ENCODE measurements around the gene SMURF2. TPM values are rescaled to one million over a fixed set of nuclear protein-coding genes. Genes with fewer than 3 reads are reported as not detected.

SMURF2 gene
- polyA plus RNA-seq, 2 of the 4 experiments (the other 2 are of a cell fraction): 16.7 to 26.3 TPM

- TF ChIP-seq PBX3 (IDR thresholded peaks at IDR 0.05): peak; percentile 94
- TF ChIP-seq MAZ (IDR thresholded peaks at IDR 0.05; ENCODE audit: borderline replicate concordance, low read depth, low read length): no peak
- no peak for TF ChIP-seq ZSCAN20 (CRISPR knock-in tag; IDR thresholded peaks at IDR 0.05)
- TF ChIP-seq KDM5A (IDR thresholded peaks at IDR 0.05): peak; percentile 76
- TF ChIP-seq TFCP2L1 (CRISPR knock-in tag; IDR thresholded peaks at IDR 0.05): no peak
- peak; percentile 96 for TF ChIP-seq E2F6 (IDR thresholded peaks at IDR 0.05; ENCODE audit: borderline replicate concordance, low read depth)
- TF ChIP-seq POLR2A (IDR thresholded peaks at IDR 0.05; ENCODE audit: low read length): peak; percentile 70
- TF ChIP-seq NPAS2 (CRISPR knock-in tag; IDR thresholded peaks at IDR 0.05; ENCODE audit: borderline replicate concordance): peak; percentile 93
- peak; percentile 44; the same call in 1 of the 2 replicates for TF ChIP-seq TP53 (CRISPR knock-in tag; IDR thresholded peaks at IDR 0.05)
Observed at GRCh38 chr17:64506576-64507412, 155.3 kb downstream of the SMURF2 start, which contains the start of gene CEP95 (continued).

- no peak for FAIRE-seq
- ChIA-PET CTCF (interaction anchor here (0.6 to 4.9 kb wide), 15 partner anchors 10 to 203 kb away, joined by 3 to 42 read pairs (median 4); partner anchors contain the start of gene POLG2), POLR2A (interaction anchor here (0.6 to 4.2 kb wide), 37 partner anchors 9 to 663 kb away, joined by 3 to 132 read pairs (median 5); partner anchors contain the start of genes MILR1, POLG2 and SMURF2)
- Histone ChIP-seq H3K4me2 (peak within 1 kb of the TSS; percentile 94), H3K4me3 (peak within 1 kb of the TSS; percentile 91), H3K9me3 (no peaks in the 10 kb centered on the region), H3K4me1 (peaks cover 40% of the 10 kb centered on the region), H3K27ac (peak within 1 kb of the TSS; percentile 96 to 97)
- peak; percentile 97 to 99 for DNase-seq (ENCODE audit: low read depth in 1 of 2, low spot score in 1 of 2)
- under 1% methylated on average over 30 of the region's 31 CpGs for WGBS (ENCODE audit: missing lambda C conversion rate)
- ATAC-seq: peak; percentile 70 to 76
- no peak for TF ChIP-seq HEYL (CRISPR knock-in tag; IDR thresholded peaks at IDR 0.05)
- no peak for TF ChIP-seq ZFP36 (IDR thresholded peaks at IDR 0.05; ENCODE audit: borderline replicate concordance, partially characterized antibody)
- peak; percentile 100 for TF ChIP-seq POLR2A (IDR thresholded peaks at IDR 0.05; ENCODE audit: low read length)
- no peak for TF ChIP-seq RFX5 (IDR thresholded peaks at IDR 0.05)
- TF ChIP-seq FOSL2 (IDR thresholded peaks at IDR 0.05): no peak
- peak; percentile 37; the same call in 1 of the 2 replicates for TF ChIP-seq FOSL2 (CRISPR knock-in tag; IDR thresholded peaks at IDR 0.05)
- TF ChIP-seq, protein P1, sequence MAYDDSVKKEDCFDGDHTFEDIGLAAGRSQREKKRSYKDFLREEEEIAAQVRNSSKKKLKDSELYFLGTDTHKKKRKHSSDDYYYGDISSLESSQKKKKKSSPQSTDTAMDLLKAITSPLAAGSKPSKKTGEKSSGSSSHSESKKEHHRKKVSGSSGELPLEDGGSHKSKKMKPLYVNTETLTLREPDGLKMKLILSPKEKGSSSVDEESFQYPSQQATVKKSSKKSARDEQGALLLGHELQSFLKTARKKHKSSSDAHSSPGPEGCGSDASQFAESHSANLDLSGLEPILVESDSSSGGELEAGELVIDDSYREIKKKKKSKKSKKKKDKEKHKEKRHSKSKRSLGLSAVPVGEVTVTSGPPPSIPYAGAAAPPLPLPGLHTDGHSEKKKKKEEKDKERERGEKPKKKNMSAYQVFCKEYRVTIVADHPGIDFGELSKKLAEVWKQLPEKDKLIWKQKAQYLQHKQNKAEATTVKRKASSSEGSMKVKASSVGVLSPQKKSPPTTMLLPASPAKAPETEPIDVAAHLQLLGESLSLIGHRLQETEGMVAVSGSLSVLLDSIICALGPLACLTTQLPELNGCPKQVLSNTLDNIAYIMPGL (CRISPR knock-in tag; IDR thresholded peaks at IDR 0.05; ENCODE audit: borderline replicate concordance): no peak
- peak; percentile 94 to 98 for TF ChIP-seq JUN (IDR thresholded peaks at IDR 0.05)
- TF ChIP-seq TFCP2L1 (CRISPR knock-in tag; IDR thresholded peaks at IDR 0.05): peak; percentile 87; the same call in 1 of the 2 replicates
- 0 out of 2 replicates have a peak, but pooled peaks have one; percentile 32 for TF ChIP-seq HOXB5 (CRISPR knock-in tag; IDR thresholded peaks at IDR 0.05)
- no peak for TF ChIP-seq ESRRA (IDR thresholded peaks at IDR 0.05; ENCODE audit: borderline replicate concordance, low read length)
- TF ChIP-seq, protein P2, sequence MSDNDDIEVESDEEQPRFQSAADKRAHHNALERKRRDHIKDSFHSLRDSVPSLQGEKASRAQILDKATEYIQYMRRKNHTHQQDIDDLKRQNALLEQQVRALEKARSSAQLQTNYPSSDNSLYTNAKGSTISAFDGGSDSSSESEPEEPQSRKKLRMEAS (IDR thresholded peaks at IDR 0.05): no peak
- no peak for TF ChIP-seq RARB (CRISPR knock-in tag; IDR thresholded peaks at IDR 0.05)
- TF ChIP-seq MAZ (IDR thresholded peaks at IDR 0.05; ENCODE audit: borderline replicate concordance, low read depth, low read length): peak; percentile 87; the same call in 1 of the 2 replicates
- no peak for TF ChIP-seq JUNB (IDR thresholded peaks at IDR 0.05)
- no peak for TF ChIP-seq BHLHE40 (IDR thresholded peaks at IDR 0.05; ENCODE audit: low read depth, low read length)
- no peak for TF ChIP-seq NFE2L2 (conservative IDR thresholded peaks at IDR 0.05; ENCODE audit: low read length)
- no peak for TF ChIP-seq HOXB13 (CRISPR knock-in tag; IDR thresholded peaks at IDR 0.05; ENCODE audit: low read depth)
- TF ChIP-seq USF2 (IDR thresholded peaks at IDR 0.05): no peak
- no peak for TF ChIP-seq HDAC2 (IDR thresholded peaks at IDR 0.05)
- no peak for TF ChIP-seq EHMT2 (IDR thresholded peaks at IDR 0.05; ENCODE audit: low read depth)
- TF ChIP-seq RAD21 (conservative IDR thresholded peaks at IDR 0.05 in 1 of 2, IDR thresholded peaks at IDR 0.05 in 1 of 2): no peak
- no peak for TF ChIP-seq KDM5A (IDR thresholded peaks at IDR 0.05)
- no peak for TF ChIP-seq ATOH8 (CRISPR knock-in tag; IDR thresholded peaks at IDR 0.05; ENCODE audit: low read depth)
Observed at GRCh38 chr17:64506201-64506575, 155.9 kb downstream of the SMURF2 start, which contains the start of gene DDX5. Gene DDX5 (minus strand): TSS chr17:64506289. CDS start chr17:64506119, 170 bp downstream.
